HG03520 (cell line): ENCODE results near the gene WDR64.
A peak's percentile ranks its signal among the peaks of the same experiment; 100 is the strongest.

ENCODE experiments used
- ATAC-seq: cut with Tn5 transposase; IDR thresholded peaks from one replicate; pipeline ENCODE4 v1.9.1; 2021; ENCODE audit warnings: mild to moderate bottlenecking, moderate library complexity; ENCODE audit not compliant: unreplicated experiment

The WDR64 gene

GRCh38 chr1:241630899-241631298 lies 21.2 kb upstream of the WDR64 start:
- ATAC-seq, result no peak

GRCh38 chr1:241631674-241632073 lies 20.4 kb upstream of the WDR64 start:
- ATAC-seq, result no peak

GRCh38 chr1:241632987-241633386 lies 19.1 kb upstream of the WDR64 start:
- no peak for ATAC-seq

GRCh38 chr1:241635556-241636152 lies 16.4 kb upstream of the WDR64 start:
- no peak for ATAC-seq

- ATAC-seq, result no peak
Observed at GRCh38 chr1:241636291-241636690, 15.8 kb upstream of the WDR64 start.

- no peak for ATAC-seq
Observed at GRCh38 chr1:241637046-241637590, 15.0 kb upstream of the WDR64 start.

GRCh38 chr1:241637604-241638003 lies 14.5 kb upstream of the WDR64 start:
- no peak for ATAC-seq

- ATAC-seq, result no peak
Observed at GRCh38 chr1:241638099-241638682, 13.9 kb upstream of the WDR64 start.

- ATAC-seq, result no peak
Observed at GRCh38 chr1:241638909-241639622, 13.0 kb upstream of the WDR64 start.

GRCh38 chr1:241639623-241640148 lies 12.4 kb upstream of the WDR64 start:
- peak; percentile 52 for ATAC-seq

GRCh38 chr1:241640149-241640866 lies 11.8 kb upstream of the WDR64 start, which contains the start of the genes CHML and OPN3:
CHML (minus strand) TSS chr1:241640369; CDS start chr1:241635766, 4,603 bp downstream.
OPN3 (minus strand) TSS chr1:241640369; CDS start chr1:241640254, 115 bp downstream.
- peak; percentile 88 for ATAC-seq

- no peak for ATAC-seq
Observed at GRCh38 chr1:241640867-241641622, 11.0 kb upstream of the WDR64 start.

- no peak for ATAC-seq
Observed at GRCh38 chr1:241641773-241642592, 10.1 kb upstream of the WDR64 start.

GRCh38 chr1:241642593-241642944 lies 9.5 kb upstream of the WDR64 start:
- ATAC-seq, result no peak

- ATAC-seq, result no peak
Observed at GRCh38 chr1:241644259-241644658, 7.8 kb upstream of the WDR64 start.

- no peak for ATAC-seq
Observed at GRCh38 chr1:241645199-241645598, 6.9 kb upstream of the WDR64 start.

GRCh38 chr1:241646201-241646600 lies 5.9 kb upstream of the WDR64 start:
- ATAC-seq, result no peak

GRCh38 chr1:241647658-241648057 lies 4.4 kb upstream of the WDR64 start:
- ATAC-seq, result no peak

- ATAC-seq, result no peak
Observed at GRCh38 chr1:241648159-241648558, 3.9 kb upstream of the WDR64 start.
